HG03565 (cell line): ENCODE results near the gene COG4.
"Not testable (repeated sequence)": the region's sequence is repeated elsewhere in the genome, so short reads cannot be mapped to it uniquely, and the experiment has no call there.

Experiments
- ATAC-seq: cut with Tn5 transposase; IDR thresholded peaks from one replicate; pipeline ENCODE4 v1.9.1; 2021; ENCODE audit warnings: mild to moderate bottlenecking, moderate library complexity; ENCODE audit not compliant: unreplicated experiment

COG4 gene

GRCh38 chr16:70457446-70458166 lies 65.7 kb downstream of the COG4 start:
- ATAC-seq, result no peak

- ATAC-seq, result no peak
Measured at GRCh38 chr16:70455910-70456309, 67.4 kb downstream of the COG4 start.

GRCh38 chr16:70454222-70455034 lies 68.9 kb downstream of the COG4 start, which contains the start of gene FCSK:
FCSK (plus strand) TSS chr16:70454595; CDS start chr16:70463191, 8,596 bp downstream.
- peak; percentile 79 for ATAC-seq

GRCh38 chr16:70453892-70454221 lies 69.5 kb downstream of the COG4 start:
- peak; percentile 12 for ATAC-seq

GRCh38 chr16:70453117-70453891 lies 70.0 kb downstream of the COG4 start:
- no peak for ATAC-seq

- ATAC-seq, result not testable (repeated sequence)
Measured at GRCh38 chr16:70451004-70451340, 72.4 kb downstream of the COG4 start.

- ATAC-seq, result not testable (repeated sequence)
Measured at GRCh38 chr16:70450142-70451003, 73.0 kb downstream of the COG4 start.

GRCh38 chr16:70448075-70448474 lies 75.3 kb downstream of the COG4 start:
- ATAC-seq, result no peak

- ATAC-seq, result no peak
Measured at GRCh38 chr16:70444249-70445063, 78.9 kb downstream of the COG4 start.

GRCh38 chr16:70442344-70442743 lies 81.0 kb downstream of the COG4 start:
- no peak for ATAC-seq

GRCh38 chr16:70441406-70441990 lies 81.9 kb downstream of the COG4 start:
- no peak for ATAC-seq

- no peak for ATAC-seq
Measured at GRCh38 chr16:70440009-70440692, 83.2 kb downstream of the COG4 start.

GRCh38 chr16:70438969-70439862 lies 84.1 kb downstream of the COG4 start, which contains the start of gene ST3GAL2:
ST3GAL2 (minus strand) TSS chr16:70439100; CDS start chr16:70398530, 40,570 bp downstream.
- ATAC-seq, result peak; percentile 71

GRCh38 chr16:70438585-70438968 lies 84.8 kb downstream of the COG4 start:
- no peak for ATAC-seq

- ATAC-seq, result no peak
Measured at GRCh38 chr16:70437582-70438557, 85.5 kb downstream of the COG4 start.

- ATAC-seq, result no peak
Measured at GRCh38 chr16:70437017-70437581, 86.3 kb downstream of the COG4 start.
